GM19238 (cell line): ENCODE measurements around the gene C1S.

Experiments
- DNase-seq: peaks from one replicate; pipeline ENCODE4 v3.0.0; 2011; ENCODE audit warnings: low spot score; ENCODE audit not compliant: insufficient read length

Gene C1S

DNA sequence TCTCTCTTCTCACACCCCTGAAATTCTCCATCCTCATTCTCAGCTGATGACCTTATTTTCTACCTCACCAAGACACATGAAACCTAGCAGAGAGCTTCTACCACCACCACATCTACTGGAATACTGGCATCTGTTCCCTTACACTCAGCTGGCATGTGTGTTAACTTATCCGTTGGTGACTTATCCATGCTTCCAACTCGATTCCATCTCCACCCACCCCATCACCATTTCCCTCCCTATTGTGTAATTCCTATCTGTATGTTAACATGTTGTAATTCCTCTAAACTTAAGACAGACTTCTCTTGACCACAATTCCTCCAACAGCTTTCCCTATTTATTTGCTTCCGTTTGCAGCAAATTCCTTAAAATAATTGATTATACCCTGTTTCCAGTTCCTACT is 15.4 kb downstream of the C1S start:
- no peak for DNase-seq

- no peak for DNase-seq
Observed at GRCh38 chr12:7076493-7076892, 16.0 kb downstream of the C1S start.

DNA sequence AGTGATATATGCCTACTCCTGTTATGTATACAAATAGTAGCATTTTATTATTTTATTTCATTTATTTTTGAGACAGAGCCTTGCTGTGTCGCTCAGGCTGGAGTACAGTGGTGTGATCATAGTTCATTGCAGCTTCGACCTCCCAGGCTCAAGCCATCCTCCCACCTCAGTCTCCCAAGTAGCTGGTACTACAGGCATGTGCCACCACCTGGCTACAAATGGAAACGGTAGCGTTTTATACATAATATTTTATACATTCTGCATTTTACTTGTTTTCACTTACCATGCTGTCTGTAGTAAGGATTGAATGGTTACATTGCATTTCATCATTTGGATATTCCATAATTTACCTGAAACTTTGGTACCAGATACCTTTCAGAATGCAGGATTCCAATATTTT is 17.6 kb downstream of the C1S start:
- DNase-seq = no peak

DNA sequence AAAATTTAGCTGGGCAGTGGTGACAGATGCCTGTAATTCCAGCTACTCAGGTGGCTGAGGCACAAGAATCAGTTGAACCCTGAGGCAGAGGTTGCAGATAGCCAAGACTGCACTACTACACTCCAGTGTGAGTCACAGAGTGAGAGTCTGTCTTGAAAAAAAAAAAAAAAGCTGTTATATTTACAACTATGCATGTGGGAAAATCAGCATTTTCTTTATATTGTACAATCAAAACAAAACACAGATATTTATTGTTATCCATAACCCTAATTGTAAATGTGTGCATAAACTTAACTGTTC is 19.3 kb downstream of the C1S start:
- DNase-seq = no peak

DNA sequence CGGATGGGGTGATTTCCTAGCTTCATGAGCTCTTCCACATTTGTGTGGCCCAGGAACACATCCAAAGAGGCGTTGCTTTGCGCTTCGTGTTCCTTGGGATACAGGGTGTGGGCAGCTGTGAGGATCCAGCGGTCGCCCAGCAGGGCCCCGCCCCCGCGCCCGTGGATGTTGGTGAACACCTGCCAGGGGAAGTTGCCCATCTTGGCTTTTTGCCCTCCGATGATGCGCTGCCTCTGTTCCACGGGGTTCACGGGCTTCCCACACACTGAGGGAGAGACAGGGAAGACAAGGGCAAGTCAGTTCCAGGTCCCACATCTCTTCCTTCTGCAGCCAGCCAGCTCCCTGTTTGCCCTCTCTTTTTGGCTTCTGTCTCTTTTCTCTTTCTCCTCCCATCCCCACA is 20.5 kb downstream of the C1S start:
- no peak for DNase-seq

DNA sequence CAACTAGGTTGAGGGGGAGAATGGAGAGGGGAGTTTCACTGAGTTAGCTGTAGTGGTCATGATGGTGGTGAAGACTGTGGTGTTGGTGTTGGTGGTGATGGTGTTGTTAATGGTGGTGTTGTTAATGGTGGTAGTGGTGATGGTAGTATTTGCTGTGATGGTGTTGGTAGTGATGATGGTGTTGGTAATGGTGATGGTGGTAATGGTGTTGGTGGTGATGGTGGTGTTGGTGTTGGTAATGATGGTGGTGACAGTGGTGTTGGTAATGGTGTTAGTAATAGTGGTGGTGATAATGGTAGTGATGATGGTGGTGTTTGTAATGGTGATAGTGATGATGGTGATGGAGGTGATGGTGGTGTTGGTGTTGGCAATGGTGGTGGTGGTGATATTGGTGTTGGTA is 22.6 kb downstream of the C1S start:
- DNase-seq = no peak

DNA sequence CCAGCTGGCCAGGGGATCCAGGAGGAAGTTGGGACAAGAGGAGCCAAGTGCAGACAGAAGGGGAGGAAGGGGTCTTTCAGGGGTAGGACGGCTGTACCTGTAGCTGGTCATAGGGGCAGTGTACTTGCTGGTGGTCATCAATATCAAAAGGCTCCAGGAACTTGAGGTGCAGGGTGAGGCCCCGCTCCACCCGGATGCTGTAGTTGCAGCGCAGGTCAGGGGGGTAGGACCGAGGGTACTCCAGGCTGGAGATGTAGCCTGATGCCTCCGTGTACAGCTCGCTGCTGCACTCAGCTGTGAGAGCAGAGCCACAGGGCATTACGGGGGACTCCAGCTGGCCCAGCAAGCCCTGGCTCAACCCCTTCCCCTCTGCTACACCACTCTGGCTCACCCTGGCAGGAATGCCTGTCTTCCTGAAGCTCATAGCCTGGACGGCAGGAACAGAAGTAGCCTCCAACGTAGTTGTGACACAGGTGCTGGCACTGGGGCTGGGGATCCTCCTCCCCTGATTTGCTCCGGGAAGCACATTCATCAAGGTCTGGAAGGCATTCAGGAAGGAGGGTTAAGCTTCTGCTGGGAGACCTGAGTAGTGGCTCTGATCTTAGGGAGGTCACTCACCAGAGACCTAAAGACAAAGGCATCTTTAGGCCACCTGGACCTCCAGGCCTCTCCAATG is 28.8 kb downstream of the C1S start:
- no peak for DNase-seq

GRCh38 chr12:7090222-7090998 is 29.9 kb downstream of the C1S start:
- no peak for DNase-seq

DNA sequence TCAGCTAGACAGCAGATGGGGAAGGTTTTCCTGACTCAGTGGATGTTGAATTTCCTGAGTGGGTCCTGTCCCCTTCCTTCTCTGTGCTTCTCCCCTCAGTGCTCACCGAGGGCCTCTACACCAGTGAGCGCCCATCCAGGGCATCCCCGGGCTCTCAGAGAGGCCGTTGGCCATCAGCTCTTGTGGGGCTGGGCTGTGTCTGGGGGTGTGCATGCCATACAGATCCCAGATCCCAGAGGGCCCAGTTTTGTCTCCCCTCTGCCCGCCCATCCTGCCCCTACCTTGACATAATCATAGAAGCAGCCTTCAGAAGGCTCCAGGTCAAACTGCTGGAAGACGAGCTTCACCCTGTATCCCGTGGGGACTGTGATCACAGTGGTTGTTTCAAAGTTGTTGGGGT is 30.7 kb downstream of the C1S start:
- no peak for DNase-seq

DNA sequence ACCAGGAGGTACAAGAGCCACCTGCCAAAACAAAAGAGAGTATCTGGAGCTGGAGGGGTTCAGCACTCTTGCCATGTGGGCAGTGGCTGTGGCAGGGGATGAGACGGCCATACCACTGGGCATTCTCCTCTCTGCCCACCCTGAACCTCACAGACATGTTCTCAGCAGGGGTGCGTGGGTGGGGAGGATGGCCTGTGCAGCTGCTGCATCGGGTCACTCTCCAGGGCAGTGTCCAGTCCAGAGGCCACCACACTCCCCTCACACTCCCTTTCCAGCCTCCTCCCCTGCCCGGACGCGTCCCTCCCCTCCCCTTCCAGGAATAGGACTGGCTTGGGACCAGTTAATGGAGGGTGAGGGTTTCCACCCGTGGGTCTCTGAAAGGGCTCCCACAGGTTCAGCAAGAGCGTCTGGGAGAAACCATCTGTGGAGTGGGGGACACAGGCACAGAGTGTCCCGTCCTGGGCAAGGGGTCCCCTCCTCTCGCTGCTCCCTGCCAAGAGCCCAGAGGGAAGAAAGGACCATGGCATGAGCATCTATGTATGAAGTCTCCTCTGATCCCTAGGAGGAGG is 31.2 kb downstream of the C1S start:
- no peak for DNase-seq

DNA sequence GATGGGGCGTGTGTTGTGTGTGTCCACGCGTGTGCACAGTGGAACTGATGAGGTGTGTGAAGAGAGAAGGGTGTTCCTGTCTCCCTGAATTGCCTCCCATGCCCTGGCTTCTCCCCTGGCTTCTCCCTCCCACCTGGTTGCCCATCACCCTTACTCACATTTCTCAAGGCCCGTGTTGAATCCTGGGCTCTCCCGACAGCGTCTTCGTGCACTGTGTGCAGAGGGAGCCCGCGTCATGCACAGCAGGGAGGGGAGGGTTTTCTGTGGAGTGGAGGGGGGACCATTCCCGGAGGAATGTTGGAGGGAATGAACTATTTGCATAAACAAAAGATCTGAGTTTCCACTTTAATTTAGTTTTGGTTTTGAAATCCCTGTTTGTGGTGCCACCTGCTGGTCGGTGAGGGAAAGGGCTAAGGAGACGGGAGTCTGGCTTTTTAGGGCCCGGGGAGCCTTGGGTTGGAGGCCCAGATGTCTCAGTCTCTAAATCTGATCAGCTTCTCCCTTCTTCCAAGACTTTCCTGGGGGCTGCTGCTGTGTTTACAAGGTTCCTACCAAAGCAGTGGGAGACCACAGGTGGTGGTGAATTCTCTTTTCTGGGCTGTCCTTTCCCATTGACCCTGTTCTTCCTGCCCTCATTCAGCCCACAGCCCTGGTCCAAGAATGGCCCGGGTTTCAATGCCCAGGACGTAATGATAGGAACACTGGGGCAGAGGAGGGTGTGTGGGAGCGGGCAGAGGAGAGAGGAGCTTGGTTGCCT is 31.9 kb downstream of the C1S start, which contains the start of gene C1R:
Gene C1R, minus strand, starts transcription at position 217 of the 757 bp plus-strand sequence. Its CDS starts 57 bp downstream, at position 160.
- DNase-seq = peak; percentile 63

DNA sequence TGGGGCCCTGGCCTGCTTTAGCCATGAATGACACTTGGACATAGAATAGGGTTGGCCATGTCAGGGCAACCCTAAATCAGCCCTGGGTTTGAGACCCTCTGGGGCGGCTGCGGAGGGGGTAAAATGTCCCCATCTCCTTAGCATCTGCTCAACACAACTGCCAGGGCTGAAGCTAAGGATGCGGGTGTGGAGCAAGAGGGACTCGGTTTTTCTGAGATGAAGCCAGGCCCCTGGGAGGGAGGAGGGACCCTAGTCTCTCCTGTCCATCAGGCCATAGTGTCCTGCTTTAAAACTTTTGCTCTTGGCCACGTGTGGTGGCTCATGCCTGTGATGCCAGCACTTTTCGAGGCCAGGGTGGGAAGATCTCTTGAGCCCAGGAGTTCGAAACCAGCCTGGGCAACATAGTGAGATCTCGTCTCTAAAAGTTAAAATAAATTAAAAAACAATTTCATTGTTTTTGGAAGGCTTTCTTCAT is 32.5 kb downstream of the C1S start:
- DNase-seq = no peak

GRCh38 chr12:7093486-7093885 is 33.0 kb downstream of the C1S start:
- DNase-seq = no peak

DNA sequence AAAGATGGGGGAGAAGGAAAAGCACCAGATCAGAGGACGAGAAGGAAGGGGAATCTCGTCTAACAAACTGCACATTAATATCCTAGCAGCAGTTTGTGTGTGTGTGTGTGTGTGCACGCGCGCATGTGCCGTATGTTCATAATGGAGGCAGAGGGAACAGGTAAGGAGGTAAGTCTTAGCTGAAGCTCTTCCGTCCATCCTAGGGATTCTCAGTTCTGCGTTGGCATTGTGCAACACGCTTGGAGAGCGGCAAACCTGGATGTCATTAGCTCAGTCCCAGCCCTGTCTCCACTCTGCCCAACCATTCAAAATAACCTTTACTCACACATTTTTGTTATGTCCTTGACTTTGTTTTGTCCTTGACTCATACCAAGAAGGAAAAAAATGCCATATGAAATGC is 33.4 kb downstream of the C1S start:
- DNase-seq = no peak

GRCh38 chr12:7096006-7096932 is 35.8 kb downstream of the C1S start:
- no peak for DNase-seq

- no peak for DNase-seq
Observed at GRCh38 chr12:7096979-7097378, 36.5 kb downstream of the C1S start.

DNA sequence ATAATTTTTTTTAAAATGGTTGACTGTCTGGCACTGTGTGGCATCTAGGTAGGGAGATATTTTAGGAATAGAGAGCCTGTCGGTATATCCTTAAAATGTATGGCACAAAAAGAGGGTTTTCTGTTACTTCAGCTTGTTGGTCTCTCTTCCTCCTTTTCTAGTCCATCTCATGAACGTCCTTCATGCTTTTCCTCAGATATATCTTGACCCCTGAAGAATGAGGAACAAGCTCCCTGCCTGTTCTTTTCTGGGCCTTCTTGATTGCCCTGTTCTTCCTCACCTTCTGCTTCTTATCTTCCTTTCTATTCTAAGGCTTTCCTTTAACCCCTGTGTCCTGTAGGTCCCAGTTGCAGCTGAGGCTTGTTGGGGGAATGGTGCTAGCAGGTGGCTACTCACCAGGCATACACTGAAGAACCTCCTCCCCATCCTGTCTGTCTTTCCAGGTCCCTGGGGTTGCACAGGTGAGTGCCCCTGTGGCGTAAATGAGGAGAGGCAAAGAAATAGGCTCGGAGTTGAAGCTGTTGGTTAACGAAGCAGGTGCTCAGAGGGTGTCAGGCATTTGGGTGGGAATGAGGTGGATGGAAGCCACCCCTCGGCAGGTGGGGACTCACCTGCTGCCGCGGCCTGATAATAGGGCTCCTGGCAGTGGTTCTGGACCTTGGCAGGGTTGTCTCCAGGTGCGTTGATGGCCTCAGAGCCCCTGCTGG is 38.9 kb downstream of the C1S start:
- no peak for DNase-seq

DNA sequence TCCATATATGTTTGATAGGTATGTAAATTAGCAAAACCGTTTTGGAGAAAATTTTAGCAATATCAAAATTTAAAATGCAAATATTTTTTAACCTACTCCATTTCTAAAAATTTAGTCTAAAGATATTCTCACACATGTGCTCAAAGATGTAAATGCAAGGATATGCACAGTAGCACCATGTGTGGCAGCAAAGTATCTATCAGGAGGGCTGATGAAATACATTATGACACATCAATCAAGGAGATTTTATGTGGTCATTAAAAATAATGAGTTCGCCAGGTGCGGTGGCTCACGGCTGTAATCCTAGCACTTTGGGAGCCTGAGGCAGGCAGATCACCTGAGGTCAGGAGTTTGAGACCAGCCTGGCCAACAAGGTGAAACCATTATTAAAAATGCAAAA is 39.7 kb downstream of the C1S start:
- DNase-seq = no peak

DNA sequence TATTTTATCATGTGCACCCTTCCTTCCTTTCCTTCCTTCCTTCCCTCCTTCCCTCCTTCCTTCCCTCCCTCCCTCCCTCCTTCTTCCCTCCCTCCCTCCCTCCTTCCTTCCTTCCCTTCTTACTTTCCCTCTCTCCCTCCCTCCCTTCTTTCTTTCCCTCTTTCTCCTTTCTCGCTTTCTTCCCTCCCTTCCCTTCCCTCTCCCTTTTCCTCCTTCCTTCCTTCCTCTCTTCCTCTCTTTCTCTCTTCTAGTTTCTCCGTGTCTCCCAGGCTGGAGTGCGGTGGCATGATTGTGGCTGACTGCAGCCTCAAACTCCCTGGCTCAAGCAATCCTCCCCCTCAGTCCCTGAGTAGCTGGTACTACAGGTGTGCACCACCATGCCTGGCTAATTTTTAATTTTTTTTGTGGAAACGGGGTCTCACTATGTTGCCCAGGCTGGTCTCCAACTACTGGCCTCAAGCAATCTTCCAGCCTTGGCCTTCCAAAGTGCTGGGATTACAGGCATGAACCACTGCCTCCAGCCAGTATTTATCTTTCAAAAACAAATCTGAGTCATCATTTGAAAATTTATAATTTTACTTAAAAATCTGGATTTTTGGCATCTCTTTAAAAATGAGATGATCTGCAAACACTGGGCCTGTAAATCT is 40.7 kb downstream of the C1S start:
- DNase-seq = no peak

- DNase-seq = no peak
Observed at GRCh38 chr12:7101694-7102131, 41.2 kb downstream of the C1S start.
